HG03442 (cell line): ENCODE results near the gene TM9SF3.
A peak's percentile ranks its signal among the peaks of the same experiment; 100 is the strongest.
"Not testable (repeated sequence)": the region's sequence is repeated elsewhere in the genome, so short reads cannot be mapped to it uniquely, and the experiment has no call there.

Source experiments
- ATAC-seq: cut with Tn5 transposase; IDR thresholded peaks from one replicate; pipeline ENCODE4 v1.9.1; 2021; ENCODE audit warnings: mild to moderate bottlenecking, moderate library complexity; ENCODE audit not compliant: unreplicated experiment

TM9SF3 gene

DNA sequence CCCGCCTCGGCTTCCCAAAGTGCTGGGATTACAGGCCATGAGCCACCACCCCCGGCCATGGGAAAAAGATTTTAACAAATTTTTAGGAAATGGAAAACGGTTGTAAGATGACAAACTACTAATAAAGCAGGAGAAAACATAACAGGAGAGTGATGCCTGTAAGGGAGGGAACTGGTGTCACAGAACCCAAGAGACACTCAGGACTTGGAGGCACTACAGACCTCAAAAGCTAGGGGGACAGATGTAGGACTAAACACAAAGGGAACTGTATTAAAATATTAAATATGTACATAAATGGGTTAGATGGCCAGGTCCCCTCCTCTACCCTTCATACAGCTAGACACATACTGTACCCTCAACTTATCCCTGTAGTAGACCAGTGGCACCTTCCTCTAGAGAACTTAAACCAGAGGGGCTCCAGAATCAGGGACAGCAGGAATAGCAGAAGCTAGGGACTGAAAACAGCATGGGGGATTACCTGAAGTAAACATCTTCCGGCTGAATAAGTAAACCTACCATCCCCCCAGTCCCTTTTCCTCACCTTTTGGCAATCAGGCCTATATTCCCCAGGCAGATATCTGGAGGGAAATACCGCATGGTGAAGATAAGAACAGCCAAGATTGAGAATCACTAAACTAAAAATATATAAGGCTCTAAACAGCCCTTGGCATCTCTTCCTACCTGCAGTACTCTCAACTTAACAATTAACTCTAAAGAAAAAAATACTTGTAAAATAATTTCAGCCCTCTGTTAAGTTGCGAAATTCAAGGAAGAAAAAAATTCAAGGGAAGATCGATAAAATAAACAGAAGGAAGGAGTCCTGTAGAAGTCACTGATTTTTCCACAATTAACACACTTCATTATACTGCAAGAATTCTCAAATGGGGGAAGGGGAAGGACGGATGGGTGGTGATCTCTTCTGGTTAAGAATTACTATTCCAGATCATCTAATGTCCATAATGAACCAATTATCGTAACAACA is 15.5 kb downstream of the TM9SF3 start:
- no peak for ATAC-seq

DNA sequence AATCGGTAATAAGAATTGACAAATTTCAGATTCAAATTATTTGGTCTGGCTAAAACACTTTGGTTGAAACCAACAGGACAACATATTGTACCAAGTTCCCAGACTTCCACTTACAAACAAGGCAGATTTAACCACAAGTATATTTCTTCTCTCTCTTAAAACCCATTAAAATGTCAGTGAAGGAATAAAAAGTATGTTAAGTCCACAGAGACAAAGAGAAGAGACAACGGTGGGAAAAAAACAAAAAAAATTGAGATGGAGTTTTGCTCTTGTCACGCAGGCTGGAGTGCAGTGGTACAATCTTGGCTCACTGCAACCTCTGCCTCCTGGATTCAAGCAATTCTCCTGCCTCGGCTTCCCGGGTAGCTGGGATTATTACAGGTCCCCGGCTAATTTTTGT is 16.3 kb downstream of the TM9SF3 start:
- ATAC-seq: no peak

DNA sequence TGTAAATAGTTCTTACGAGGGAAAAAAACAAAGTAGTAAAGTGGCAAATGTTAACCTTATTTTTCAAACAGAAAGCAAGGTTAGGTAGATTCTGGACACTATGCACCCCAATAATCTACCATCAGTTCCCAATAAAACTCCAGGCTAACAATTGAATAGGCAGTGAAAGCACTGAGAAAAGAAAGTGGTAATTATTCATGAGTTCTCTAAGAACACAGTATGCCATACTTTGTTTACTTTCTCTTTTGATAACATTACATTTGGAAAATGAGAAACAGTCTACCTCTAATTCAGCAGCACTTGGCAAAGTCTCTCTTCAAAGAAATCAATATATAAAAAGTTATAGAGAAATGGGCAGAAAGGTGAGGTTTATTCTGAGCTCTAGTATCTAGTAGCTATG is 18.4 kb downstream of the TM9SF3 start:
- ATAC-seq: no peak

DNA sequence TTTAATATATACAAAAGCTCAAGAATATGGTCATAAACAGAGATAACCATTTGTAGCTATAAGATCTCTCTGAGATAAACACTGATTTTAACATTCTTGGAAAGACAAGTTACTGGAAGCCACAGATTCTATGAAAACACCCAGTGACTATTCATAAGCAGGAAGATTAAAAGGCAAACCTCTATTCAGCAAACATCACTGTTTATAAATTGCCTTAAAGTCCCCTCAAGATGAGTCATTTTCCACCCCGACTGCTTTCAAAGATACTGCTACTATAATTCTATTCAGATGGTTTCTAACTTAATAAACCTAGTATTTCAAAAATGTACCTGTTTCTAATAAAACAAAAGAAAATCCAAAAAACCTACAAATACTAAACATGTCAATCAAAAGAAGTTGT is 21.0 kb downstream of the TM9SF3 start:
- no peak for ATAC-seq

DNA sequence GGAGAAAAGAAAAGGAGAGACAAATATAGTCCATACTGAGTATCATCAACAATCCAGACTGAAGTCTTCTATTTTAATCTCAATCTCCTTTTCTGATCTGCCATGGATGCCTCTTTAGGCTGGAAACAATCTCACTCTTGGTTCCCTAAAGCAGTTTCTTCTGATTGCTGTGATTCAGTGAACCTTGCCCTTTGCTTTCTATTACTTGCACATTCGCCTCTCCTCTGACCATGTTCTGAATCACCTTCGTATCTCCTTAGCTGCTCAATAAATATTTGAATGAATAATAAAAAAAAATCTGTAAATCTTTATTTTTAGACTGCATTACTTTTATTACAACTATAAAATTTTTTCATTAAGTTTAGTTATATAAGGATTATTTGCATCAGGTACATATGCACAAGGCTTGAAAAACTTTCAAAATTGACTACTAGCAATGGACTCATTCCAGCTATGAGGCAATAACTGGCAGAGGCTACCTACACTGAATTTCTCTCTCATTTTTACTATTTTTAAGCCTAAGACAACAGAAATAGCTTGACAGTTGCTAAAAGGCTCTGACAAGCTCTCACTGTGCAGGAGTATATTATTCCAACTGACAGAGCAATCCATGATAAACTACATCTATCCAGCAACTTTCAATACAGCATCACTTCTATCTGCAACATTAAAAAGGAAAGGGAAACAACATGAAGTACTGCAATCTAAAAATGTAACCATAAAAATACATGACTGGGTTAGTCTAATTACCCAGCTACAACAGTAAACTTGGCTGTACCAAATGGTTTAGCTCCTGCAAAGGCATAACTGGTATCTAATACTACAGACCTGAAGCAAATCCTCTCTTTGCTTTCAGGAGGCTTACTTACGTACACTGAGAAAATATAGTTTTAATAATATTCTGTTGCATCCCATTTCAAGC is 25.6 kb downstream of the TM9SF3 start:
- no peak for ATAC-seq

DNA sequence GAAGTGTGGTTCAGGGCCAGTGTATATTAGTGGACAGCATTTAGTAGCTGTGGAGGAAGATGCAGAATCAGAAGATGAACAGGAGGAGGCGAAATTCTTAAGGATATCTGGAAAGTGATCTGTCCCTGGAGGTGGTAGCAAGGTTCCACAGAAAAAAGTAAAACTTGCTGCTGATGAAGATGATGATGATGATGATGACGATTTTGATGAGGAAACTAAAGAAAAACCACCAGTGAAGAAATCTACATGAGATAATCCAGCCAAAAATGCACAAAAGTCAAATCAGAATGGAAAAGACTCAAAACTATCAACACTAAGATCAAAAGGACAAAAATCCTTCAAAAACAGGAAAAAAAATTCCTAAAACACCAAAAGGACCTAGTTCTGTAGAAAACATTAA is 26.3 kb downstream of the TM9SF3 start:
- ATAC-seq: no peak

DNA sequence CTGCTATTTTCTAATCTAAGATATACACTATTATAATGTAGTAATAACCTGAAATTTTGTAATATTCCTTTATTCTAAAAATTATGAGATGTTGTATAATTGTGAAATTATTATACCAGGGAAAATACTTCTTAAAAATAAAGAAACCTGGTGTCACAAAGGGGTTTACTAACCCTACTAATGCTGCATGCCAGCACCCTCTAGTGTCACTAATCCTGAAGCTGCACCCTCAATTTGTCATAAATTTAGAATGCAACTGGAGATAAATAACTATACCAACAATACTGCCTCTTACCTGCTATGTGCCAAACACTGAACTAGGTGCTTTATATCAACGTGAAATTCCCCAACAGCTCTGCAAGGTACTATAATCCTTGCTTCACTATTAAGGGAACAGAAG is 30.8 kb downstream of the TM9SF3 start:
- ATAC-seq: no peak

DNA sequence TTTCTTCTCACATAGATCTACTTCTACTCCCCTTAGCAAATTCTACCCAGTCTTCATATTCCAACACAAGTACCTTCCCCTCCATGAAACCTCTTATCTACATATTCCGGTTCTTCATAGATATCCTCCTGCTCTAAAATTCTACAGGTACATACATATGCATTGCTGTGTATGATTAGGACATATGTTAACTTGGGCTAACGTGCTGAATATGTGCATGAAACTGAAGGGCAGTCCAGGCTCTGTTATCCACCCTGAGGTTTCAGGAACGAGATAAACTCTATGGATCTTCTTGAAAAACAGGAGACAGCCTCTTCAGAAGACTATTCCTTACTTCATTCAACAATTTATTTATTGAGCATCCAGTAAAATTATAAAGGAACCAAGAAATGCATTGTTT is 31.5 kb downstream of the TM9SF3 start:
- ATAC-seq: no peak

DNA sequence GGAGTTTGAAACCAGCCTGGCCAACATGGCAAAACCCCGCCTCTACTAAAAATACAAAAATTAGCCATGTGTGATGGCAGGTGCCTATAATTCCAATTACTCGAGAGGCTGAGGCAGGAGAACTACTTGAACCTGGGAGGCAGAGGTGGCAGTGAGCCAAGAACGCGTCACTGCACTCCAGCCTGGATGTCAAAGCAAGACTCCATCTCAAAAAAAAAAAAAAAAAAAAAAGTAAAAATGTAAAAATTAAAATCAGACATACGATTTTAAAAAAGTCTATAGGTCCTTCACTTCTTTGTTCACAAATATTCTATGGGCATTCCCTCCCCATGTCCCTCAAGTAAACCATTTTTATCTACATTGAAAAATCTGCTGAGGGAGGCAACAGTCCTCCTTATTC is 38.2 kb downstream of the TM9SF3 start:
- no peak for ATAC-seq

DNA sequence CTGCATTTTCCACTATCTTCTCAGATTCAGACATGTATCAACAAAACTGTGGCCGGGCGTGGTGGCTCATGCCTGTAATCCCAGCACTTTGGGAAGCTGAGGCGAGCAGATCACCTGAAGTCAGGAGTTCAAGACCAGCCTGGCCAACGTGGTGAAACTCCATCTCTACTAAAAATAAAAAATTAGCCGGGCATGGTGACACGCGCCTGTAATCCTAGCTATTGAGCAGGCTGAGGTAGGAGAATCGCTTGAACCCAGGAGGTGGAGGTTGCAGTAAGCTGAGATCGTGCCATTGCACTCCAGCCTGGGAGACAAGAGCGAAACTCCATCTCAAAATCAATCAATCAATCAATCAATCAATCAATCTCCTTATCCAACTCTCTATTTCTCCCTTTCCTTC is 41.3 kb downstream of the TM9SF3 start:
- ATAC-seq: not testable (repeated sequence)

DNA sequence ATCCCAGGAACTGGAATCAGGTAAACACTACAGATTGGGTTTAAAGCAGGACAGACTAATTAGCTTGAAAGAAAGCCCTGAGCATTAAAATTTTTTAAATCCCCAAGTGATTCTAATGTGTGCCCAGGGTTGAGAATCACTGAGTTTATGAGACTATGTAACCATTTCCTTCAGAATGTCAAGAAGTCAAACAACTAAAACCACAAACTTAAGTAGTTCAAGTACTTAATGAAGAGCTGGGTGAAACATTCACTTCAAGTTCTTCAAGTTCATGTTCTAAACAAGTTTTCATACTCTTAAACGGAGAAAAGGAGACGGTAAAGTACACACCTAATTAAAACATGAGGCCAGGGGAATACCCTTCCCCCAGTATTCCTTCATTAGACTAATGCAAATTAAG is 44.9 kb downstream of the TM9SF3 start:
- ATAC-seq: no peak

DNA sequence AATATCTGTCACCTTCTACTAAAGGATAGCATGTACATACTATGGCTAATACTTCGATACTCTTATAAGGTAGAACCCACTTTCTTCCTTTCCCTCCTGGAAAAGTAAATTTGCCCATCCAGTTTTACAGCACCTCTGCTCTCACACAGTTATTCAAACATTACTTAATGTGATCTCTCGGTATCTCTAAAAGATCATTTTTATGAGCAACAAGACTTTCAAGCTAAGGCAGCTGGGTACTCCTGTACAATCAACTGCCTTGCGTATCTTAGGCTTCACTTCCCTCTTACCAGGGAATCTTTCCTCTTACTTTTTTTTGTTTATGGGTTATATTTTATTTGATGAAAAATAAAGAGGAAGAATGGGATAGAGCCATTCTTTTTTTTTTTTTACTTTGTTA is 46.6 kb downstream of the TM9SF3 start:
- no peak for ATAC-seq

DNA sequence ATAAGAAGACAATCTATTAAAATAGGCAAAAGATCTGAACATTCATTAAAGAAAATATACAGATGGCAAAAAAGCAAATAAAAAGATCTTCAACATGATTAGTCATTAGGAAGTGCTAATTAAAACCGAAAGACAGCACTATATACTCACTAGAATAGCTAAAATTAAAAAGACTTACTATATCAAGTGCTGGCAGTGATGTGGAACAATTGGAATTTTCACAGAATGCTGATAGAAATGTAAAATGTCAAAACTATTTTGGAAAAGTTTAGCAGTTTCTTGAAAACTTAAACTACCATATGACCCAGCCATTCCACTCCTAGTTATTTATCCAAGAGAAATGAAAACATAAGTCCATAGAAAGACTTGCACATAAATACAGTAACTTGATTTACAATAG is 48.1 kb downstream of the TM9SF3 start:
- ATAC-seq: no peak

DNA sequence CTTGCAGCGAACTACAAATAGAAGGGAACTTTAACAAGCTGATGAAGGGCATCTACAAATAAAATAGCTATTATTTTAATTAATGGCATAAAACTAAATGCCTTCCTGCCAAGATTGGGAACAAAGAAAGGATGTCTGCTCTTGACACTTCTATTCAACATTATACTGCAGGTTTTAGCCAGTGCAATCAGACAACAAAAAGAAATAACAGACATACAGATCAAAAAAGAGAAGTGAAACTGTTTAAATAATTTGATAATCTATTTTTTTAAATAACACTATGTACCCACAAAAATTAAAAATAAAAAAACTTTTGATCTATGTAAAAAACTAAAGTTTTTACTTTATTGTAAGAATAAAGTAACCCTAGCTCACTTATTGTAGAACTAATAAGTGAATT is 50.7 kb downstream of the TM9SF3 start:
- ATAC-seq: no peak

DNA sequence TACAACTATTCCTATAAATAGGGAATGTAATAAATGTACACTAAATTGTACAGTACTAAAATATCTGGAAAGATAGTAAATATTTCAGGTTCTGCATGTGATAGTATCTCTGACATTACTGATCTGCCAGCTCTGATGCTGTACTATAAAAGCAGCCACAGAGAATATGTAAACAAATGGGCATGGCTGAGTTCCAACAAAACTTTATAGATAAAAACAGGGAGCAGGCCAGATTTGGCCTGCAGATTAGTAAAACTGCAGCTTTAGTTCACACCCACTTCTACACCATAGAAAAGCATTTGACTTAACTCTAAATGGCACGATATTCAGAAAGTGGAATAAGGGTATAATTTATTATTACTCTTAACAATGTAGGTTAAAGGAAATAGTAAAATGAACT is 54.3 kb downstream of the TM9SF3 start:
- ATAC-seq: no peak

DNA sequence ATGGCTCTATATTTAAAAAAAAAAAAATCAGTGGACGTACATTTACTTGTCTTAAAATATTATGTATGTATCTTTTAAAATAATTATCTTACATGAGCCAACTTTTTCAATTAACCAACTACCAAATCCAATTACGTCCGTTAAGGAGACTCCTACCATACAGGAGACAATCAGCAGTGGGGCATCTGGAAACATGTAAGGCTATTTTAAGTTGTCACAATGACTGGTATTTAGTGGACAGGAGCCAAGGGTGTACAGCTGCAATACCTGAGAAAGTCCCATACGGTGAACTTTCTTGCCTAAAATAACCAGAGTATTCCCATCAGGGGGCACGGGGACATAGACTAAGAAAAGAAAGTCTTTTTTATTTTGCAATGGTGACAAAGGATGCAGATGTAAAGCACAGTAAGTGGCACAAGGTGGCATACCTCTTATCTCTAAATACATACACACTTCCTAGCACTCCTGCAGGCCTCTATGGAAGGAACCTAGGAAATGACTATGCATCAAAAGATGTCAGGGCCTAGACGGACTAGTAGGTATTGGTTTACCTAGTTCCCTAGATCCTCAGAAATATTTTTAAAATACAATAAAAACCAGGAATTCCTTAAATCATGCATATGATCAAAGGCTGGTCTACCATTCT is 57.1 kb downstream of the TM9SF3 start:
- ATAC-seq: no peak

DNA sequence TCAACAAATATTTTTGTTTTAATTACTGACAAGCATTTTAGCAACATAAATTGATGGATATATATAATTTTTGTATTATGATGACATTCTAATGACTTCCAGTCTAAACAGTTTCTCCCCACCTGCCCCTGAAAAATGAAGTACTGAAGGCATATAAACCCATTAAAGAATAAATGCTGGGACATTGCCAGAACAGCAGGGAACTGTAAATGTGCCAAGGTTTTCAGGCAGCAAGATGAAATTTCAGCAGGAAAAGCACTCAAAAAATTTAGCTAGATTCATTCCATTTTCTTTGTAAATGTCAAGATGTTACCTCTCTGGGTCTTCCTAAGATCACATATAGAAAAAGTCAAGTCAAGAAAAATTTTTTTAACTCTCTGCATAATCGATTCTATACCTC is 62.1 kb downstream of the TM9SF3 start:
- ATAC-seq: no peak

DNA sequence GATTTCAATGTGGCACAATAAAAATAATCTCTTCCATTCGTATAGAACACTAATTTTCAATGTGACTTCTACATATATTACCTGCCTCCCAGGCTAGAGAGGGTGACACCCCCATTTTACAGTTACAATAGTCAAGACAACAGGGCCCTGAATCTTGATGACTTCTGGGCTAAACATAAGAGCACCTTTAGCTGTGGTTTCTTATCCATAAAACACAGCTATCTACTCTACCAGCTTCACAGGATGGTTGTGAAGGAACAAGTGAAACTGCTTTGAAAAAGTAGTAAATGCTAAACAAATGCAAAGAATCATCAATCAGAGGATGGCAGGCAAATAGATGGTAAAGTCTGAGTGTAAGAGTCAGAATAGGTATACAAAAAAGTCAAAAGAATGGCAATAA is 69.5 kb downstream of the TM9SF3 start:
- ATAC-seq: no peak

DNA sequence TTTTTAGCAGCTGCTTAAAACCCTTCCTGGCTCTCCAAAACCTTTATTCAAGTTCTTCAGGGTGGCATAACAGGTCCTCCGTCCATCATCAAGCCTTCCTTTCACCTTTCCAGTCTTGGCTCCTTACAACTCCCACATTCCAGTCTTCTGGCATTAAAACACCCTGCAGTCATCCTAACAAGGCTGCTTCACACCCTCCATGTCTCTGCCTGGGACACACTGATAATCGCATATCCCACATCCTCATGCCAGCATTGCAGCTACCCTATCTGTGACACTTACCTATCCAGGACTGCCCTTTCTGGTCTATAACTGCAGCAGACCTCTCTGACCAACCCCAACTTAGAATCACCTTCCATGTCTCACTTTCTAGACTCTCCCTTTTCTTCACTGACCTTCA is 70.5 kb downstream of the TM9SF3 start:
- no peak for ATAC-seq

DNA sequence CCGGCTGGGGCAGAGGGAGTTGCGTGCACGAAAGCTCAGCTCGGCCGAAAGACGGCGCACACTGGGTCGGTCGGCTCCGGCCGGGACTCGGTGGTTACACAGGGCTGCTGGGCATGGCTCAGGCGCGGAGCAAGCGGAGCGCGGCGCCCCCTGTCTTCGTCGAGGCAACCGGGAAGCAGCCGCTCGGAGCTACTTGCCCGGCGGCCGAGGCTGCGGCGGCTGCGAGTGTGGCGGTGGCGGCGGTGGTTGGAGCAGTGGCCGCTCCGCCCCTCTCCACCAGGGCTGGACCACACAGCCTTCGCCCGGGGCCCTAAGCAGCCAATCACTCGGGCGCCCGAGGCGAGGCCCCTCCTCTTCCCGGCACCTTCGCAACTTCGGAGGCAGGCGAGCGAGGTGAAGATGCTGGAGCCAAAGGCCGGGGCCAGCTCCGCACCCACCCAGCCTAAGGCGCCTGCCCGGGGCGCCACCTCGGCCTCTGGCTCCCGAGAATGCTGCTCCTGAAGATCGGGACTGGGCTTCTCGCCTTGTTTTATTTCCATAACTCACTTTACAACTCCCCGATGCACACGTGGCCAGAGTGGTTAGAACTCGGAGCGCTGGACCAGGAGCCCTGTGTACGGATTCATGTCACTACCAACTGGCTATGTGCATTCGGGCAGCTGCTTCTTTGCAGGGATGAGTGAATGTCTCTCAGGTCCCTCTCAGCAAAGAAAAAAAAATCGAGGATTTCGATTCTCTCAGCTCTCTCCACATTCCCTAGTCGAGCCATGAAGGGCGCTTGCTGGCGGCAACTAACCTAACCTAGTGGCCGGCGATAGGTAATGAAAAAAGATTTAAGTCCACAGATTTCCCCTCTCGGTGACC is 72.9 kb downstream of the TM9SF3 start, which contains the start of gene TLL2:
Gene TLL2, minus strand, starts transcription at position 229 of the 864 bp plus-strand sequence. CDS start 241 bp downstream, outside the sequence.
- peak; percentile 78 for ATAC-seq
